HepG2 (cell line): ENCODE data around the gene ACP1. TPM values are rescaled to one million over a fixed set of nuclear protein-coding genes. Genes with fewer than 3 reads are reported as not detected.

Experiments
- ATAD3A ChIP-seq: sonication (generic); formaldehyde crosslinking; IDR thresholded peaks from 2 replicates; pipeline ENCODE4 v1.4.0; 2020; ENCODE audit warnings: missing genetic modification reagents
- ATM ChIP-seq: fragments of 450-650 bp; IDR thresholded peaks from 2 replicates; pipeline ENCODE4 v1.7.1; 2017; ENCODE audit warnings: mild to moderate bottlenecking, borderline replicate concordance
- CCAR2 ChIP-seq: fragments of 200-400 bp; formaldehyde crosslinking; optimal IDR thresholded peaks from 2 replicates; pipeline ENCODE3; 2018; ENCODE audit warnings: low read depth, mild to moderate bottlenecking, low read length, moderate library complexity
- CCDC6 ChIP-seq: sonication (generic); formaldehyde crosslinking; IDR thresholded peaks from 2 replicates; pipeline ENCODE4 v1.8.1; 2022; ENCODE audit warnings: mild to moderate bottlenecking, missing genetic modification reagents, moderate library complexity
- CENPT ChIP-seq: sonication (generic); formaldehyde crosslinking; IDR thresholded peaks from 2 replicates; pipeline ENCODE4 v1.8.0; 2022; ENCODE audit warnings: low read depth, mild to moderate bottlenecking, moderate library complexity, missing genetic modification reagents
- FOXA1 ChIP-seq, 2 experiments: fragments of 450-650 bp in 1 of 2; sonication (generic) in 1 of 2; formaldehyde crosslinking in 1 of 2; IDR thresholded peaks; 2 replicates each; pipeline versions ENCODE4 v1.4.0 to v1.6.1; 2016 to 2020; ENCODE audit warnings: missing genetic modification reagents in 1 of 2
- KLF16 ChIP-seq, 2 experiments: sonication (generic) in 1 of 2; formaldehyde crosslinking in 1 of 2; IDR thresholded peaks; 2 replicates each; pipeline versions ENCODE4 v1.6.1 to v1.8.0; 2016 to 2023; ENCODE audit warnings: missing genetic modification reagents in 2 of 2, missing compliant biosample characterization in 1 of 2
- PBX3 ChIP-seq: sonication (generic); formaldehyde crosslinking; IDR thresholded peaks from 2 replicates; pipeline ENCODE4 v1.8.1; 2023; ENCODE audit warnings: missing genetic modification reagents, inconsistent platforms, borderline replicate concordance
- SALL2 ChIP-seq: sonication (generic); formaldehyde crosslinking; IDR thresholded peaks from 2 replicates; pipeline ENCODE4 v1.8.1; 2023; ENCODE audit warnings: mild to moderate bottlenecking, missing genetic modification reagents, inconsistent platforms
- SOX6 ChIP-seq, 2 experiments: fragments of 450-650 bp in 1 of 2; sonication (generic) in 1 of 2; formaldehyde crosslinking in 1 of 2; IDR thresholded peaks; 2 replicates each; pipeline versions ENCODE4 v1.4.0 to v1.6.1; 2017 to 2020; ENCODE audit warnings: antibody characterized with exemption in 1 of 2, mild to moderate bottlenecking in 1 of 2, missing genetic modification reagents in 1 of 2
- SRSF9 ChIP-seq: fragments of 200-400 bp; formaldehyde crosslinking; IDR thresholded peaks from 2 replicates; pipeline ENCODE4 v1.6.1; 2018; ENCODE audit warnings: borderline replicate concordance, mild to moderate bottlenecking, low read depth, low read length; ENCODE audit not compliant: insufficient read depth, poor library complexity, severe bottlenecking
- ZBTB20 ChIP-seq: sonication (generic); formaldehyde crosslinking; IDR thresholded peaks from 2 replicates; pipeline ENCODE4 v1.8.1; 2023; ENCODE audit warnings: missing genetic modification reagents, low read depth, mild to moderate bottlenecking, borderline replicate concordance
- ZEB1 ChIP-seq: IDR thresholded peaks from 2 replicates; pipeline ENCODE4 v1.6.1; 2012; ENCODE audit warnings: mild to moderate bottlenecking, low read depth, inconsistent platforms; ENCODE audit not compliant: insufficient replicate concordance
- ZNF20 ChIP-seq: sonication (generic); formaldehyde crosslinking; IDR thresholded peaks from 2 replicates; pipeline ENCODE4 v1.4.0; 2020; ENCODE audit warnings: mild to moderate bottlenecking, moderate library complexity, missing genetic modification reagents
- ZNF547 ChIP-seq: sonication (generic); formaldehyde crosslinking; IDR thresholded peaks from 2 replicates; pipeline ENCODE4 v1.5.1; 2020; ENCODE audit warnings: mild to moderate bottlenecking, missing genetic modification reagents
- ZNF556 ChIP-seq: sonication (generic); formaldehyde crosslinking; IDR thresholded peaks from 2 replicates; pipeline ENCODE4 v1.4.0; 2020; ENCODE audit warnings: mild to moderate bottlenecking, missing genetic modification reagents, borderline replicate concordance
- ZNF609 ChIP-seq: sonication (generic); formaldehyde crosslinking; IDR thresholded peaks from 2 replicates; pipeline ENCODE4 v1.4.0; 2020; ENCODE audit warnings: mild to moderate bottlenecking, missing genetic modification reagents, borderline replicate concordance
- ZNF691 ChIP-seq: sonication (generic); formaldehyde crosslinking; IDR thresholded peaks from 2 replicates; pipeline ENCODE4 v1.4.0; 2020; ENCODE audit warnings: missing genetic modification reagents, low read depth, mild to moderate bottlenecking, borderline replicate concordance
- ZNF768 ChIP-seq: sonication (generic); formaldehyde crosslinking; IDR thresholded peaks from 2 replicates; pipeline ENCODE4 v1.4.0; 2020; ENCODE audit warnings: missing genetic modification reagents
- ZSCAN22 ChIP-seq: sonication (generic); formaldehyde crosslinking; IDR thresholded peaks from 2 replicates; pipeline ENCODE4 v1.4.0; 2020; ENCODE audit warnings: mild to moderate bottlenecking, missing genetic modification reagents
- polyA plus RNA-seq, 8 experiments: library from polyadenylated mRNA; depleted of rRNA in 3 of 8; stranded (reverse) in 7 of 8; unstranded in 1 of 8; fragments of >200 nt; fragmentation: Illumina TruSeq in 4 of 8; extraction: Trizol in 4 of 8; gene quantifications; 2 replicates each; pipeline versions ENCODE4 v1.2.1 to v1.2.3, GENCODE V29; 2011 to 2016; ENCODE audit warnings: low read depth in 4 of 8, missing spikeins in 1 of 8, mixed read lengths in 1 of 8; ENCODE audit not compliant: insufficient read depth in 1 of 8
- total RNA-seq, 5 experiments: library from RNA; depleted of rRNA; stranded (reverse); fragments of >200 nt; fragmentation: Illumina TruSeq; extraction: Trizol; gene quantifications; 2 replicates each; pipeline ENCODE4 v1.2.3, GENCODE V29; 2016; ENCODE audit warnings: low read depth in 1 of 5
- TF ChIP-seq, protein P1 (sequence below): sonication (generic); formaldehyde crosslinking; IDR thresholded peaks from 2 replicates; pipeline ENCODE4 v1.4.0; 2020; ENCODE audit warnings: missing genetic modification reagents, borderline replicate concordance

Gene ACP1
- total and polyA plus RNA-seq, 2 of the 13 experiments (the other 11 are each of a cell fraction or from before 2014, with no cell fraction given) = 246 to 348 TPM

DNA sequence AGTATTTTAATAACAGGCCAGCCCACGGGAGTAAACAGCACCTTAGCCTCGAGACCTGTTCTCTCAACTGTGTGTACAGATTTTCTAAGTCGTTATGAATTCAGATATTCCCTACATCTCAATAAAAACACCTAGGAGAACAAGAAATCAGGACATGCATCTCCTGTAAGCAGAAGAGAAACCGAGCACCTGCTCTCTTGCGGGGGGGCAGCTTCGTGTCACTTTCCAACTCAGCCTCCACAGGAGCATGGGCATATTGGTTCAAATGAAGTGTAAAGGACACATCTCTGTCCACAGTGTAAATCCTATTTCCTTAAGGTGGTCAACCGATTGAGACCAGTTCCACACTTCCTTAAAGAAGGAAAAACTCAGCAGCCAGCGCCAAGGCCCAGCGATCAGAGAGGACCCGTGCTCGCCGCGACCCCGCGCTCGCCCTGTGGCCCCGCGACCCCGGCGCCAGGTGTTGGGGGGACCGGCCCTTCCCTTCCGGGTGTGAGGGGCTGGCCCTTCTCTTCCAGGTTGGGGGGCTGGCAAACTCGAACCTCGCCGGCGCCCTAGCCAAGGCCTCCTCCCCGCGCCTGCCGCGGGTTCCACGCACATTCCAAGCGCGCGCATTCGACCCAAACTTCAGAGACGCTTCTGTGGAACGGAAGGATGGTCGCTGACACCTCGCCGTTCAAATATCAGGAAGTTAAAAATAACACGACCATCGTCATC lies 1.6 kb upstream of the ACP1 start (continued):
- TF ChIP-seq CENPT (CRISPR knock-in tag) (no peak), ZNF547 (CRISPR knock-in tag) (no peak), ZNF691 (CRISPR knock-in tag) (no peak), ZNF768 (0 out of 2 replicates have a peak, but pooled peaks have one; percentile 10), CCAR2 (no peak), ZNF556 (CRISPR knock-in tag) (no peak), ATM (no peak), CCDC6 (CRISPR knock-in tag) (no peak), PBX3 (no peak), FOXA1 (IDR thresholded peaks at IDR 0.05) (no peak), FOXA1 (CRISPR knock-in tag; IDR thresholded peaks at IDR 0.05) (peak; percentile 43; the same call in 1 of the 2 replicates), SOX6 (IDR thresholded peaks at IDR 0.05) (no peak), SOX6 (CRISPR knock-in tag; IDR thresholded peaks at IDR 0.05) (no peak), ZNF609 (CRISPR knock-in tag) (no peak), ZBTB20 (CRISPR knock-in tag) (no peak), ZNF20 (CRISPR knock-in tag) (no peak), ZEB1 (no peak), ZSCAN22 (CRISPR knock-in tag) (no peak), ATAD3A (no peak), KLF16 (CRISPR knock-in tag; IDR thresholded peaks at IDR 0.05) (no peak), SRSF9 (no peak), SALL2 (no peak)
- TF ChIP-seq, protein P1, sequence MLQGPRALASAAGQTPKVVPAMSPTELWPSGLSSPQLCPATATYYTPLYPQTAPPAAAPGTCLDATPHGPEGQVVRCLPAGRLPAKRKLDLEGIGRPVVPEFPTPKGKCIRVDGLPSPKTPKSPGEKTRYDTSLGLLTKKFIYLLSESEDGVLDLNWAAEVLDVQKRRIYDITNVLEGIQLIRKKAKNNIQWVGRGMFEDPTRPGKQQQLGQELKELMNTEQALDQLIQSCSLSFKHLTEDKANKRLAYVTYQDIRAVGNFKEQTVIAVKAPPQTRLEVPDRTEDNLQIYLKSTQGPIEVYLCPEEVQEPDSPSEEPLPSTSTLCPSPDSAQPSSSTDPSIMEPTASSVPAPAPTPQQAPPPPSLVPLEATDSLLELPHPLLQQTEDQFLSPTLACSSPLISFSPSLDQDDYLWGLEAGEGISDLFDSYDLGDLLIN (CRISPR knock-in tag) = no peak
